RWPE1 (cell line): ENCODE data around the gene CEACAM16.

Experiments used
- CTCF ChIA-PET: fragments of 350-600 bp; sonication (Branson Sonifier 250); formaldehyde crosslinking; extraction: SDS; loops from one replicate; lab custom pipeline; 2021; lab: Yijun Ruan, JAX
- POLR2A ChIA-PET: fragments of 400-600 bp; formaldehyde crosslinking; extraction: SDS; loops from one replicate; lab custom pipeline; 2020; ENCODE audit warnings: antibody characterized with exemption; ENCODE audit not compliant: low non-redundant PET; lab: Yijun Ruan, JAX
- DNase-seq: peaks from one replicate; pipeline ENCODE4 v3.0.0; 2012; ENCODE audit warnings: low spot score
- H3K27ac ChIP-seq: fragments of 450-650 bp; 2 replicates; pipeline ENCODE4 v1.5.1; 2017
- TF ChIP-seq, protein P1 (sequence below): fragments of 450-650 bp; conservative IDR thresholded peaks from 2 replicates; pipeline ENCODE4 v1.5.1; 2017; ENCODE audit warnings: low read depth, mild to moderate bottlenecking

Gene CEACAM16

DNA sequence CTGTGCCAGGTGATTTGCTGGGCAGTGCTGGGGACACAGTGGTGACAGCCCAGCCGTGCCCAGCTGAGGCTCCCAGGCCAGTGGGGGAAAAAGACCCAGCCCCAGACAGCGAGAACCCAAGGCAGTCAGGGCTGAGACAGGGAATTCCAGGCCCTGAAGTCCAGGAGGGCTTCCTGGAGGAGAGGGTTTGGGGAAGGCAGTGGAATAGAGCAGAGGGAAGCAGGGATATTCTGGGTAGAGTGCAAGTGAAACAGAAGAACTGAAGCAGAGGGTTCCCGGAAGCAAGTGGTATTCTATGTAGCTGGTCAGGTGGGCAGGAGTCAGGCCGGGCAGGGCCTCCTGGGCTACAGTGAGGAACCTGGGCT lies 1.3 kb upstream of the CEACAM16 start:
- TF ChIP-seq, protein P1, sequence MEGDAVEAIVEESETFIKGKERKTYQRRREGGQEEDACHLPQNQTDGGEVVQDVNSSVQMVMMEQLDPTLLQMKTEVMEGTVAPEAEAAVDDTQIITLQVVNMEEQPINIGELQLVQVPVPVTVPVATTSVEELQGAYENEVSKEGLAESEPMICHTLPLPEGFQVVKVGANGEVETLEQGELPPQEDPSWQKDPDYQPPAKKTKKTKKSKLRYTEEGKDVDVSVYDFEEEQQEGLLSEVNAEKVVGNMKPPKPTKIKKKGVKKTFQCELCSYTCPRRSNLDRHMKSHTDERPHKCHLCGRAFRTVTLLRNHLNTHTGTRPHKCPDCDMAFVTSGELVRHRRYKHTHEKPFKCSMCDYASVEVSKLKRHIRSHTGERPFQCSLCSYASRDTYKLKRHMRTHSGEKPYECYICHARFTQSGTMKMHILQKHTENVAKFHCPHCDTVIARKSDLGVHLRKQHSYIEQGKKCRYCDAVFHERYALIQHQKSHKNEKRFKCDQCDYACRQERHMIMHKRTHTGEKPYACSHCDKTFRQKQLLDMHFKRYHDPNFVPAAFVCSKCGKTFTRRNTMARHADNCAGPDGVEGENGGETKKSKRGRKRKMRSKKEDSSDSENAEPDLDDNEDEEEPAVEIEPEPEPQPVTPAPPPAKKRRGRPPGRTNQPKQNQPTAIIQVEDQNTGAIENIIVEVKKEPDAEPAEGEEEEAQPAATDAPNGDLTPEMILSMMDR: no peak
- CTCF ChIA-PET: no interaction called here
- peak overlapping the region; percentile 82 for H3K27ac ChIP-seq

DNA sequence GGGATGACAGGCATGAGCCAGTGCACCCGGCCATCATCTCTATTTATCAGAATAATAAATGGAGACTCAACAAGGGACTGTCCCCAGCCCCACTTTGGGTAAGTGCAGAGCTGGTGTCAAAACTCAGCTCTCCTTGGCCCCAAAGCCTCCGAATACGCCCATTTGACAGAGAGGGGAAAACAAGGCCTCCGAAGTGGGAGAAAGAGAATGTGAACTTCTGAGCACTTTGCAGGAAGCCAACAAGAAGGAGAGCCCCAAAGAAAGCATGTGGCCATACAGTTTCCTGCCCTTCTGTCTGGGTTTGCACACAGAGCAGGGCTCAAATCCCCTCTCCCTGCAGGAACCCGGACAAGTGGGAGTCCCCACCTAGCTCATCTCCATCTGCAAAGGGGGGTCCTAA lies 1.6 kb downstream of the CEACAM16 start:
- TF ChIP-seq, protein P1: no peak
- DNase-seq: no peak
- H3K27ac ChIP-seq: no peak overlapping the region
- POLR2A ChIA-PET: no interaction called here
- CTCF ChIA-PET: interaction anchor here (0.5 to 0.7 kb wide), 3 partner anchors 66 to 351 kb away, joined by 3 to 4 read pairs (median 4); no protein-coding TSS in a partner anchor

More for the DNA sequence above, 1.3 kb upstream of the CEACAM16 start:
- DNase-seq: no peak
- POLR2A ChIA-PET: no interaction called here

DNA sequence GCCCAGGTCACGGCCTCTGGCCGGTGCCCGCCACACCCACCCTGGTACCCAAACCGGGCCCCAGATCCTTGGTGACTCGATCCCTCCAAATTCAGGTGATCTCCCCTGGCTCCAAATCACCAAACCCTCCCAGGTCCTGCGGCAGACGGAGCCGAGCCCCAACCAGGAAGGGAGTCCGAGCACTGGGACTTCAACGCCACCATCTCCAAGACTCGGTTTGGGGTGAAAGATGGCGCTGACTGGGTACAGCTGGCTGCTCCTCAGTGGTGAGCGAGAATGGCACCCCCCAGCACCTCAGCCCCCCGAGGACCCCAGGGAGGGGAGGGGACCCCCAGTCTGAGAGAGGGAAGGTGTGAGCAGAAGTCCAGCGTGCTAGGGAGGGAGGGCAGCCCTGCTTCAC lies 2.3 kb downstream of the CEACAM16 start:
- TF ChIP-seq, protein P1: no peak
- POLR2A ChIA-PET: no interaction called here
- H3K27ac ChIP-seq: no peak overlapping the region
- no peak for DNase-seq
- CTCF ChIA-PET: no interaction called here

DNA sequence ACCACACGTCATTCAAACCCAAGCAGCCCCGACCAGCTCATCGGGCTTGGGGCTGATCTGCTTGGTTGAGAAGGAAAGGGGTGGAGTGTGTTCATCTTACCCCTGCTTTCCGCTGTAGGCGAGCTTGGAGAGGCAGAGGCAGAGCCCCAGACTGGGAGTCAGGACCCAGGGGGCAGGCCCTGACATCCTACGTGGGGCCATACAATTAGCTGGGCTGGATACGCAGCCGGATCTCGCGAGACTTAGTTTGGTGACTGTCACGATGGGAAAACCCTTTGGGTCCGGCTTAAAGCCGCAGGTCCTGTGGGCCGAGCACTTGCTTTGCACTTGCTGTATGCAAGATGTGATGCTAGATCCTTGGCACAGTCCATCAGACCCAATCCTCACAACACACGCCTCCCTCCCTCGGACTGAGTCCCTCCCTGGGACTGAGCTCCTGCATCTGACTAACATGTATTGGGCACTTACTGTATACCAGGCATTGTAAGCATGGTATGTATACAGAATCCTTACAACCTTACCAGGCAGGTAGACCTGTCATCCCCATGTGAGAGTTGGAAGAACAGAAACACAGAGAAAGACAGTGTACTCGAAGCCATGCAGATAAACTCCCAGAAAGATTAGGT lies 3.7 kb downstream of the CEACAM16 start:
- TF ChIP-seq, protein P1: no peak
- no peak overlapping the region for H3K27ac ChIP-seq
- CTCF ChIA-PET: interaction anchor here (0.6 to 1.3 kb wide), 3 partner anchors 13 to 282 kb away, joined by 3 read pairs; no protein-coding TSS in a partner anchor
- POLR2A ChIA-PET: no interaction called here
- no peak for DNase-seq

DNA sequence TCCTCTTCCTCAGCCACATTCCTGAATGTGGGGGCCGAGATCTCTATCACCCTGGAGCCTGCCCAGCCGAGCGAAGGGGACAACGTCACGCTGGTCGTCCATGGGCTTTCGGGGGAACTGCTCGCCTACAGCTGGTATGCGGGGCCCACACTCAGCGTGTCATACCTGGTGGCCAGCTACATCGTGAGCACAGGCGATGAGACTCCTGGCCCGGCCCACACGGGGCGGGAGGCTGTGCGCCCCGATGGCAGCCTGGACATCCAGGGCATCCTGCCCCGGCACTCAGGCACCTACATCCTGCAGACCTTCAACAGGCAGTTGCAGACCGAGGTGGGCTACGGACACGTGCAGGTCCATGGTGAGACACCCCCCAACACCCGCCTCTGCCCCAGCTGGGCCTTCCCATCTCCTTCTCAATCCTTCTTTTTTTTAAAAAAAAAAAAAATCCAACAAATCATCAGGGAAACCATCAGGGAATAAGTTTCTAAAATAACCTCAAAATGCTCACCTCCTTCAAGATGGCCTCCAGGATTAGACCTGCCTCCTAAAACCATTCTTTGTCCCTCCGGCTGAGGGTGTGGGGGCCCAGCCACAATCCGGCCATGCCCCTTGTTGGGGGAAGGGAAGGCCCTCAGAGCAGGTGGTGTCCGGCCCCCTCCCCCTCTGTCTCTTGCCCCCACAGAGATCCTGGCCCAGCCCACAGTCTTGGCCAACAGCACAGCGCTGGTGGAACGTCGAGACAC lies 4.6 kb downstream of the CEACAM16 start:
- POLR2A ChIA-PET: no interaction called here
- H3K27ac ChIP-seq: no peak overlapping the region
- CTCF ChIA-PET: no interaction called here
- TF ChIP-seq, protein P1: no peak
- DNase-seq: no peak

DNA sequence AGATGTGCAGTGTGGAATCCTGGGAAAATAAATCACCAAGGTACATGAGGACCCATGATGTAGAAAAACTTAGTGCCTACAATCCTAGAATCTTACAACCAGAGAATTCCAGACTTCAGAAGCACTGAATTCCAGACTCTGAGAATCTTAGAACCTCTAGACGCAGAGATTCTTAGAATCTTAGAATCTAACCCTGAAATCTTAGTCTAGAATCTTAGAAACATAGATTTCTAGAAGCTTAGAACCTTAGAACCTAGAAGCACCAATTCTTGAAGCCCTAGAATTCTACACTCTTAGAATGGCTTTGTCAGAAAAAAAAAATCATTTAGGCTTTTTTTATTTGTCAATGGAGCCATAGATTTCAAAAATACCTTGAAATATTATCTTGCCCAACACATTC lies 6.0 kb downstream of the CEACAM16 start:
- TF ChIP-seq, protein P1: no peak
- no peak overlapping the region for H3K27ac ChIP-seq
- DNase-seq: no peak
- ChIA-PET POLR2A (no interaction called here), CTCF (interaction anchor here (0.7 kb wide), 1 partner anchor 266 kb away, joined by 5 read pairs; no protein-coding TSS in a partner anchor)
